Fibroblast of villous mesenchyme (primary cell): ENCODE measurements around the gene CCN5. TPM values are rescaled to one million over a fixed set of nuclear protein-coding genes. Genes with fewer than 3 reads are reported as not detected.

Source experiments
- DNase-seq: peaks from one replicate; pipeline ENCODE4 v3.0.0-alpha.2; 2010; ENCODE audit warnings: low read depth
- H3K4me3 ChIP-seq: 2 replicates; pipeline ENCODE4 v1.5.1; 2011; ENCODE audit warnings: low read depth, mild to moderate bottlenecking, low read length
- CTCF ChIP-seq: IDR thresholded peaks from 2 replicates; pipeline ENCODE4 v1.5.1; 2012; ENCODE audit warnings: low read depth, mild to moderate bottlenecking, low read length; ENCODE audit not compliant: insufficient read depth
- total RNA-seq: library from RNA; depleted of rRNA; stranded (reverse); fragments of >200 nt; gene quantifications from 2 replicates; pipeline ENCODE4 v1.2.3, GENCODE V29; 2012

The CCN5 gene
- total RNA-seq, 1 donor, result 1.7 TPM

- H3K4me3 ChIP-seq, result no peak overlapping the region
- no peak for DNase-seq
- no peak for TF ChIP-seq CTCF
Observed at GRCh38 chr20:44768854-44769480, 53.8 kb downstream of the CCN5 start.

GRCh38 chr20:44769481-44769863 lies 54.3 kb downstream of the CCN5 start:
- H3K4me3 ChIP-seq, result no peak overlapping the region
- no peak for TF ChIP-seq CTCF
- DNase-seq, result no peak

- TF ChIP-seq CTCF, result no peak
- no peak overlapping the region for H3K4me3 ChIP-seq
- no peak for DNase-seq
Observed at GRCh38 chr20:44770484-44771171, 55.5 kb downstream of the CCN5 start.

GRCh38 chr20:44771172-44771535 lies 56.0 kb downstream of the CCN5 start:
- no peak overlapping the region for H3K4me3 ChIP-seq
- no peak for TF ChIP-seq CTCF
- no peak for DNase-seq

- no peak for TF ChIP-seq CTCF
- DNase-seq, result no peak
- H3K4me3 ChIP-seq, result no peak overlapping the region
Observed at GRCh38 chr20:44772636-44773035, 57.5 kb downstream of the CCN5 start.

- no peak for TF ChIP-seq CTCF
- DNase-seq, result no peak
- no peak overlapping the region for H3K4me3 ChIP-seq
Observed at GRCh38 chr20:44773070-44773829, 58.1 kb downstream of the CCN5 start.
